NCI-H510A treated with DMSO at 0.1 percent for 48 hours (cell line): ENCODE results near the gene AFF3.

Experiments
- DNase-seq: peaks from one replicate; lab custom pipeline; 2025; lab: John Stamatoyannopoulos, UW

Gene AFF3

GRCh38 chr2:99706735-99707134, 435.7 kb downstream of the AFF3 start:
- DNase-seq: no peak

GRCh38 chr2:99701503-99701902, 440.9 kb downstream of the AFF3 start:
- no peak for DNase-seq

GRCh38 chr2:99700482-99701398, 441.6 kb downstream of the AFF3 start:
- no peak for DNase-seq

GRCh38 chr2:99698896-99699295, 443.5 kb downstream of the AFF3 start:
- DNase-seq: no peak

GRCh38 chr2:99697811-99698568, 444.4 kb downstream of the AFF3 start:
- no peak for DNase-seq

- DNase-seq: no peak
These were observed 446.5 kb downstream of the AFF3 start for GRCh38 chr2:99695944-99696253.

GRCh38 chr2:99695130-99695943, 447.1 kb downstream of the AFF3 start:
- DNase-seq: no peak

GRCh38 chr2:99694331-99694730, 448.1 kb downstream of the AFF3 start:
- no peak for DNase-seq

- DNase-seq: no peak
These were observed 449.6 kb downstream of the AFF3 start for GRCh38 chr2:99692785-99693184.

GRCh38 chr2:99691926-99692325, 450.5 kb downstream of the AFF3 start:
- no peak for DNase-seq

- no peak for DNase-seq
These were observed 453.1 kb downstream of the AFF3 start for GRCh38 chr2:99689145-99689742.

- no peak for DNase-seq
These were observed 453.7 kb downstream of the AFF3 start for GRCh38 chr2:99688699-99689098.

GRCh38 chr2:99682275-99683060, 459.9 kb downstream of the AFF3 start:
- no peak for DNase-seq

GRCh38 chr2:99680946-99681345, 461.4 kb downstream of the AFF3 start:
- DNase-seq: no peak

GRCh38 chr2:99679518-99679917, 462.9 kb downstream of the AFF3 start:
- no peak for DNase-seq

GRCh38 chr2:99678625-99679024, 463.8 kb downstream of the AFF3 start:
- no peak for DNase-seq

- no peak for DNase-seq
These were observed 464.6 kb downstream of the AFF3 start for GRCh38 chr2:99677814-99678213.

- DNase-seq: no peak
These were observed 467.2 kb downstream of the AFF3 start for GRCh38 chr2:99675130-99675661.

- DNase-seq: no peak
These were observed 468.3 kb downstream of the AFF3 start for GRCh38 chr2:99674090-99674489.

- DNase-seq: no peak
These were observed 469.5 kb downstream of the AFF3 start for GRCh38 chr2:99672766-99673350.
